HG03439 (cell line): ENCODE results near the gene MRGPRX3.
"Not testable (repeated sequence)": the region's sequence is repeated elsewhere in the genome, so short reads cannot be mapped to it uniquely, and the experiment has no call there.

Experiments used
- ATAC-seq: cut with Tn5 transposase; IDR thresholded peaks from one replicate; pipeline ENCODE4 v1.9.1; 2021; ENCODE audit warnings: mild to moderate bottlenecking, moderate library complexity; ENCODE audit not compliant: unreplicated experiment

Gene MRGPRX3

DNA sequence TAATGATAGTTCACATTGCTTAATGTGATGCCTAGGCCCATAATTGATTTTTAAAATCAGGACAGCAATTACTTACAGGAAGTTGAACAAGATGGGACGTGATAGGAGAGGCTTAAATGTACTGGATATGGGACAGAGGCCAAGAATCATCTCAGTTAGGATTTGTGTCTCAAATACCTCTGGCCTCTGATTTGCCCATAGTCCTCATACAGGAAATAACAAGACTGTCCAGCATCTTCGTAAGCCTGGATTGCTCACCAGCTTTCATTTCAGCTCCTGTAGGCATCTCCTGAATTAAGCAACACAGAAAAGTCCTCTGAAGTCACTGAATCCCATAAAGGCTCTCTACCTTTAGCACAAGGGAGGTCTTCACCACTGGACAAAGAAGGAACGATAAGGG is at the start of gene MRGPRX3:
Gene MRGPRX3 (plus strand): TSS at position 231 of the 400 bp plus-strand sequence. CDS start 4,632 bp downstream, outside the sequence.
- ATAC-seq, result no peak

GRCh38 chr11:18088366-18088765 is 44.0 kb upstream of the MRGPRX3 start:
- ATAC-seq, result no peak

DNA sequence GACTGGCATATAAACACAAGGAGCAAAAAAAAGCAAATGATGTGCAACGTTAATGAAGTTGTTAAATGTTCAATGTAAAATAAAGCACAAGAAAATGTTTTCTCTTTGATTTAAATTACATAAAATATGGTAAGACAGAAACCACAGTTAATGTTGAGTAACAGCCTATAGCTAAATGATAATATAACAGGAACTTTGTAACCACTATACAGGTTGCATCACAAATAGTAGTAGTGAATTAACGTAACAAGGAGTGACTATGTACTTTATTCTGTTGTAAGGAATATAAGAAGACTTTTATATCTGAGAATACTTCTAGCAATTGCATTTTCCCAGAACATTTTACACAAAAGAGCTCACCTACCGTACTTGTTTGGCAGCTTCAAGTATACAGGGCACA is 43.4 kb upstream of the MRGPRX3 start:
- no peak for ATAC-seq

GRCh38 chr11:18091731-18092130 is 40.6 kb upstream of the MRGPRX3 start:
- no peak for ATAC-seq

DNA sequence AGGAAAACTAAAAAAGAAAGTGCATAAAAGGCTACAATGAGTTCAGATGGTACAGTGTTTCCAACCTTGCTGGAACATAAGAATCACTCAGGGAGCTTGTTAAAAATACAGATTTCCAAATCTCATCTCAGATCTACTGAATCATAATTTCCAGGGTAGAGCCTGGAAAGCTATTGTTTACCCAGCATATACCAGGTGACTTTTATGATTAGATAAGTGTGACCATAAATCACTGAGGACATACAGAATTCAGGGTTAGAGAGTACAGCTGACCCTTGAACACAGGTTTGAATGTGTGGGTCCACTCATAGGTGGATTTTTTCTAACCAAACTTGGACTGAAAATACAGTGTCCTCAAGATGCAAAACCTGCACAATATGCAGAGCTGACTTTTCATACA is 38.4 kb upstream of the MRGPRX3 start:
- ATAC-seq, result no peak

GRCh38 chr11:18100926-18101656 is 31.3 kb upstream of the MRGPRX3 start:
- no peak for ATAC-seq

DNA sequence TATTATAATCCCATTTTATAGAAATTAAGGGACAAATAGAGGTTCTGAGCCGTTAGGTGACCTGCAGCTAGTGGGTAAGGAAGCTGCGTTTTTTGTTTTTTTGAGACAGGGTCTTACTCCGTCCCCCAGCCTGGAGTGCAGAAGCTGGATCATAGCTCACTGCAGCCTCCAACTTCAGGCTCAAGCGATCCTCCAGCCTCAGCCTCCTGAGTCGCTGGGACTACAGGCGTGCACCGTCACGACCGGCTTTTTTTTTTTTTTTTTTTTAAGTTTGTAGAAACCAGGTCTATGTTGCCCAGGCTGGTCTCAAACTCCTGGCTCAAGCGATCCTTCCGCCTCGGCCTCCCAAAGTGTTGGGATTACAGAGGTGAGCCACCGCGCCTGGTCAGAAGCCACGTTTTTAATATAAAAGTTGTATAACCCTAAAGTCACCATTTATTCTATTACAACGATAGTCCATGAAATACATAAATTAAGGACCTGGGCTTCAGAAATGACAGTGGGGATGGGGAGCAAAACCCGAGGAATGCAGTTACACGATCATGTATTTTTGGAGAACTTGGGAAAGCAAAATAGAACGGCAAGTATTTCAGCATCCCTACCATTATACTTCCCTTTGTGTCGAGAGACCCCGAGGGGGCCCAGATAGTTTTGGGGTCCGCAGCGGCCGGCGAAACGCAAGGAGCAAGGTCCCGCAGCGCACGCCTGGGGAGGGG is 27.1 kb upstream of the MRGPRX3 start:
- ATAC-seq, result no peak

DNA sequence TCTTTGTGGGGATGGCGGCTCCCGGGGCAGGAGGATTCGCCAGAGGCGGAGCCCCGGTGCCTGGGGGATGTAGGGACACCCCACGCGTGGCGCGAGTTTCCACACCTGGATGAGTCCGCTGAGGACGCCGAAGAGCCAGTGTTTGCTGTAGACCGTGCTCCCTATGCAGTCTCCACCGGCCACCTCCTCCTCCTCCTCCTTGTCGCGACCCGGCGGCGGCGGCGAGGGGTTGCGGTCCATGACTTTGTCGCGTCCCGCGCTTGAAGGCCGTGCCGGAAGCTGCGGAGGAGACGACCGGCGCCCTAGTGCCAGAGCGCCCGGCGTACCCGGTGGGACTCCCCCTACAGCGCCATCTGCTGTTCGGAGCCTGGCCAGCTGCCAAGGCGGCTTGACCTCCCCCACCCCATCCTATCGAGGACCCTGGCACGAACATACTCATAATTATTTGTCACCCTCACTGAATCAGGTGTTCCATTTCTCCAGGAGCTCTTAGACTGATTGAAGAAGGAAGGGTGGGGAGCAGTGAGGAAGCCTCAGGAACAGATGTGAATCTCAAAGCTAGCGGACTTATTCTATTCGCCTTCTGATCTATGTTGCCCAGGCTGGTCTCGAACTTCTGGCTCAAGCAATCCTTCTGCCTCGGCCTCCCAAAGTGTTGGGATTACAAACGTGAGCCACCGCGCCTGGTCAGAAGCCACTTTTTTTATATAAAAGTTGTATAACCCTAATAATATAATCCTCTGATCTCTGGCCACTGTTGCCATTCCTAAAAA is 26.4 kb upstream of the MRGPRX3 start, which contains the start of gene SAAL1:
Gene SAAL1 (minus strand): TSS at position 281 of the 773 bp plus-strand sequence. CDS start 41 bp downstream, at position 240.
- ATAC-seq, result peak; percentile 97

- no peak for ATAC-seq
Measured at GRCh38 chr11:18106688-18107087, 25.7 kb upstream of the MRGPRX3 start.

GRCh38 chr11:18108254-18108653 is 24.1 kb upstream of the MRGPRX3 start:
- ATAC-seq, result no peak

GRCh38 chr11:18111005-18111404 is 21.4 kb upstream of the MRGPRX3 start:
- ATAC-seq, result no peak

- ATAC-seq, result peak; percentile 64
Measured at GRCh38 chr11:18115360-18116127, 16.8 kb upstream of the MRGPRX3 start.

DNA sequence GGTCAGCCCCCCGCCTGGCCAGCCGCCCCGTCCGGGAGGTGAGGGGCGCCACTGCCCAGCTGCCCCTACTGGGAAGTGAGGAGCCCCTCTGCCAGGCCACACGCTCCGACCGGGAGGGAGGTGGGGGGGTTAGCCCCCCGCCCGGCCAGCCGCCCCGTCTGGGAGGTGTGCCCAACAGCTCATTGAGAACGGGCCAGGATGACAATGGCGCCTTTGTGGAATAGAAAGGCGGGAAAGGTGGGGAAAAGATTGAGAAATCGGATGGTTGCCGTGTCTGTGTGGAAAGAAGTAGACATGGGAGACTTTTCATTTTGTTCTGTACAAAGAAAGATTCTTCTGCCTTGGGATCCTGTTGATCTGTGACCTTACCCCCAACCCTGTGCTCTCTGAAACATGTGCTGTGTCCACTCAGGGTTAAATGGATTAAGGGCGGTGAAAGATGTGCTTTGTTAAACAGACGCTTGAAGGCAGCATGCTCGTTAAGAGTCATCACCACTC is 11.0 kb upstream of the MRGPRX3 start:
- not testable (repeated sequence) for ATAC-seq

GRCh38 chr11:18131115-18131514 is 1.3 kb upstream of the MRGPRX3 start:
- ATAC-seq, result not testable (repeated sequence)

DNA sequence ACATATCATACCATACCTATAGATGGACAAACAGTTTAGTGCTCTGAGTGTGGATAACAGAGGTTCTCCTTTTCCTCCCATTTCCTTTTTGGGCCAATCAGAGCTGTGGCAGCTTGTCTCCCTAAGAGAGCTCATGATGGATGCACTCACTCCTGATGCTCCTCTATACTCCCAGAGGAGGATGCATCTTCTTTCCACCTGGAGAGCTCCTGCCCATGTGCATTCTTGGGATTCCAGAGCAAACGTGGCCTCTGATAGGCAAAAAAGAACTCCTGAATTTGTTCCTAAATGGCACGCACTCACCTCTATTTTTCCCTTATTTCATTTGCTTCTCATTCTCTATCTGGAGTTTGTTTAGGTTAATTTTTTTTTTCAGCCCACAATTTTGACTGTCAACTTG is 2.9 kb downstream of the MRGPRX3 start:
- ATAC-seq, result no peak

GRCh38 chr11:18137186-18137800 is 4.9 kb downstream of the MRGPRX3 start:
- no peak for ATAC-seq

GRCh38 chr11:18140145-18140544 is 7.8 kb downstream of the MRGPRX3 start:
- ATAC-seq, result no peak

DNA sequence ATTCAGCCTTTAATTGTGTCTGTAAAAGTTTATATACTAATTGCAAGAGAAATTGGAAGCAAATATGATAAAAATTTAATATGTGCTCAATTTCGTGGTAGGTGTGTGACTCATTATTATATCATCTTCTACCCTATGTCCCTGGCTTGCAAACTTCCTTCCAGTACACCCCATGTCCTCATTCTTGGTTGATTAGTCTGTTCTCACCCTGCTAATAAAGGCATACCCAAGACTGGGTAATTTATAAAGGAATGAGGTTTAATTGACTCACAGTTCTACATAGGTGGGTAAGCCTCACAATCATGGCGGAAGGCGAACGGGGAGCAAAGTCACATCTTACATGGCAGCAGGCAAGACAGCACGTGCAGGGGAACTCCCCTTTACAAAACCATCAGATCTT is 11.9 kb downstream of the MRGPRX3 start:
- no peak for ATAC-seq

DNA sequence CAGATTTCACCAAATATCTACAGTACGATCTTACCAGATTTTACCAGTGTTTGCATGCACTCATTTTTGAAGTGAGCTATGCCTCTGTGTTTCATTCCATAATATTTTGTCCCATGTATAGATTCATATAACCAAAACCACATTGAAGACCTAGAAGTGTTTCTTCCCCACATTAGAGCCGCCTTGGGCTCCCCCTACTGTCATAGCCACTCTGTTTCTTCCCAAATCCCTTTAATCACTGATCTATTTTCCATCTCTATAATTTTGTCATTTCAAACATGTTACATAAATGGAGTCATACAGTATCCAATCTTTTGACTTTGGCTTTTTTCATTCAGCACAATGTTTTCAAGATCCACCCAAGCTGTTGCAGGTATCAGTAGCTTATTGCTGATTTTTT is 12.7 kb downstream of the MRGPRX3 start:
- ATAC-seq, result no peak

DNA sequence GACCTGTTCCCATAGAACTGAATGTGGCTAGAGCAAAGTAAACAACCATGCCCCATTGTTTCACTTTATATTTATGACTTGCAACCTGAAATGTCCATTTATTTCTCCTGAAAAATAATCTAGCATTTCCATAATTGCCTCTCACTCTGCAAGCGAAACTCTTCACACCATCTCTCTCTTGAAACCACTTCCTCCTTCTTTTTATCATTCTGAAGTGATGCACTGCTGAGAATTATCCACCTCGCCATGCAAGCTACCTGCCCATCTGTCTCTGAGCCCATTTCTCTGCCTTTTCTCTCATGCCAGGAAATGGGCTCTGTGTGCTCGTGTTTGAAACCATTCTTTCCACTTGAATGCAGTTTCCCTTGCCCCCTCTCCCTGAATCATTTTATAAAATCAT is 13.5 kb downstream of the MRGPRX3 start:
- no peak for ATAC-seq
